IMR-90 (cell line): Measurements from ENCODE around the gene CDKN1C. TPM values are rescaled to one million over a fixed set of nuclear protein-coding genes. Genes with fewer than 3 reads are reported as not detected.

Experiments
- ATAC-seq: fragments of 200-7000 bp; cut with Tn5 transposase; 2 replicates; pipeline ENCODE4 v1.9.1; 2020; ENCODE audit warnings: low read depth, mild to moderate bottlenecking, moderate library complexity
- BruUV-seq: library from RNA; stranded (reverse); fragments of 400-500 nt; replicated peaks from 2 replicates; lab custom pipeline; 2021; lab: Mats Ljungman, UMichigan
- CTCF ChIA-PET: fragments of 300-600 bp; formaldehyde crosslinking; extraction: SDS; loops from one replicate; lab custom pipeline; 2021; ENCODE audit warnings: antibody characterized with exemption; lab: Yijun Ruan, JAX
- POLR2A ChIA-PET: fragments of 300-600 bp; sonication (Branson Sonifier 250); formaldehyde crosslinking; loops from one replicate; lab custom pipeline; 2022; ENCODE audit warnings: antibody characterized with exemption; ENCODE audit not compliant: unreplicated experiment; lab: Charles Lee
- DNase-seq: peaks from one replicate; pipeline ENCODE4 v3.0.0; 2013
- H2AFZ ChIP-seq: replicated peaks from 2 replicates; pipeline ENCODE3; 2013; ENCODE audit warnings: low read length, mild to moderate bottlenecking; ENCODE audit not compliant: poor library complexity
- H2AK5ac ChIP-seq: 2 replicates; pipeline ENCODE4 v1.6.1; 2013; ENCODE audit warnings: low read depth, low read length, inconsistent platforms
- H2AK9ac ChIP-seq: replicated peaks from 2 replicates; pipeline ENCODE3; 2013; ENCODE audit warnings: mild to moderate bottlenecking, low read depth, low read length, moderate library complexity; ENCODE audit not compliant: poor library complexity
- H2BK120ac ChIP-seq: 2 replicates; pipeline ENCODE4 v1.6.1; 2013; ENCODE audit warnings: low read depth, low read length, inconsistent platforms
- H2BK15ac ChIP-seq: 3 replicates; pipeline ENCODE4 v1.6.1; 2013; ENCODE audit warnings: low read depth, low read length, inconsistent platforms
- H2BK20ac ChIP-seq: 2 replicates; pipeline ENCODE4 v1.6.1; 2013; ENCODE audit warnings: low read depth, mild to moderate bottlenecking, inconsistent platforms, low read length, moderate library complexity
- H2BK5ac ChIP-seq: 2 replicates; pipeline ENCODE4 v1.6.1; 2013; ENCODE audit warnings: mild to moderate bottlenecking, low read depth, low read length, inconsistent platforms; ENCODE audit not compliant: poor library complexity, severe bottlenecking
- H3K14ac ChIP-seq: replicated peaks from 2 replicates; pipeline ENCODE4 v1.6.1; 2013; ENCODE audit warnings: low read depth, low read length, inconsistent platforms
- H3K18ac ChIP-seq: 2 replicates; pipeline ENCODE4 v1.6.1; 2013; ENCODE audit warnings: low read depth, low read length, control low read depth
- H3K23ac ChIP-seq: 2 replicates; pipeline ENCODE4 v1.6.1; 2013; ENCODE audit warnings: low read depth, low read length, inconsistent platforms
- H3K27ac ChIP-seq: 2 replicates; pipeline ENCODE4 v1.5.1; 2013; ENCODE audit warnings: mild to moderate bottlenecking, control low read depth, low read length; ENCODE audit not compliant: insufficient read depth
- H3K27me3 ChIP-seq: 2 replicates; pipeline ENCODE4 v1.6.1; 2013; ENCODE audit warnings: low read length; ENCODE audit not compliant: control insufficient read depth, insufficient read depth
- H3K36me3 ChIP-seq: 2 replicates; pipeline ENCODE4 v1.6.1; 2013; ENCODE audit warnings: low read length, mixed read lengths; ENCODE audit not compliant: control insufficient read depth, insufficient read depth
- H3K4ac ChIP-seq: 2 replicates; pipeline ENCODE4 v1.6.1; 2013; ENCODE audit warnings: low read depth, low read length, inconsistent platforms
- H3K4me1 ChIP-seq: 2 replicates; pipeline ENCODE4 v1.6.1; 2013; ENCODE audit warnings: low read length, mixed read lengths; ENCODE audit not compliant: control insufficient read depth, insufficient read depth
- H3K4me2 ChIP-seq: 2 replicates; pipeline ENCODE4 v1.6.1; 2013; ENCODE audit warnings: low read depth, mild to moderate bottlenecking, control low read depth, low read length, moderate library complexity
- H3K4me3 ChIP-seq: 2 replicates; pipeline ENCODE4 v1.5.1; 2013; ENCODE audit warnings: low read depth, mild to moderate bottlenecking, control low read depth, low read length, moderate library complexity; ENCODE audit not compliant: insufficient read depth
- H3K56ac ChIP-seq: 2 replicates; pipeline ENCODE4 v1.6.1; 2013; ENCODE audit warnings: low read length, inconsistent platforms; ENCODE audit not compliant: insufficient read depth; ENCODE audit errors: extremely low read depth
- H3K79me1 ChIP-seq, 2 experiments: 2 replicates each; pipeline ENCODE4 v1.6.1; 2013; ENCODE audit warnings: low read length in 2 of 2, inconsistent platforms in 1 of 2, low read depth in 1 of 2
- H3K9ac ChIP-seq: 2 replicates; pipeline ENCODE4 v1.6.1; 2013; ENCODE audit warnings: low read depth, low read length, control low read depth
- H3K9me1 ChIP-seq: 2 replicates; pipeline ENCODE4 v1.6.1; 2013; ENCODE audit warnings: low read length, inconsistent platforms; ENCODE audit not compliant: insufficient read depth
- H3K9me3 ChIP-seq: 2 replicates; pipeline ENCODE4 v1.6.1; 2013; ENCODE audit warnings: low read length; ENCODE audit not compliant: control insufficient read depth, insufficient read depth
- H4K20me1 ChIP-seq: 2 replicates; pipeline ENCODE4 v1.6.1; 2013; ENCODE audit warnings: low read length, inconsistent platforms; ENCODE audit not compliant: insufficient read depth
- H4K5ac ChIP-seq: 2 replicates; pipeline ENCODE4 v1.6.1; 2013; ENCODE audit warnings: mild to moderate bottlenecking, low read depth, low read length, control low read depth
- H4K8ac ChIP-seq, 2 experiments: 2 replicates each; pipeline ENCODE4 v1.6.1; 2013; ENCODE audit warnings: low read depth in 2 of 2, low read length in 2 of 2, control low read depth in 1 of 2, inconsistent platforms in 1 of 2
- H4K91ac ChIP-seq: 2 replicates; pipeline ENCODE4 v1.6.1; 2013; ENCODE audit warnings: low read depth, low read length, inconsistent platforms; ENCODE audit not compliant: insufficient read depth
- BHLHE40 ChIP-seq: fragments of 150-350 bp; IDR thresholded peaks from 2 replicates; pipeline ENCODE4 v1.6.1; 2016; ENCODE audit warnings: mild to moderate bottlenecking, low read depth, low read length
- CHD1 ChIP-seq: IDR thresholded peaks from 2 replicates; pipeline ENCODE4 v1.6.1; 2012; ENCODE audit warnings: low read depth, low read length, improper control_type of control experiment
- ELK1 ChIP-seq: fragments of 150-350 bp; IDR thresholded peaks from 2 replicates; pipeline ENCODE4 v1.6.1; 2016; ENCODE audit warnings: low read depth, mild to moderate bottlenecking, low read length, moderate library complexity, borderline replicate concordance
- FOS ChIP-seq: fragments of 150-350 bp; IDR thresholded peaks from 2 replicates; pipeline ENCODE4 v1.6.1; 2016; ENCODE audit warnings: low read depth, low read length
- MAFK ChIP-seq: IDR thresholded peaks from 2 replicates; pipeline ENCODE4 v1.6.1; 2012; ENCODE audit warnings: low read depth, low read length, improper control_type of control experiment
- MAZ ChIP-seq: IDR thresholded peaks from 2 replicates; pipeline ENCODE4 v1.6.1; 2012; ENCODE audit warnings: low read depth, mild to moderate bottlenecking, low read length, improper control_type of control experiment, moderate library complexity, borderline replicate concordance
- POLR2A ChIP-seq: IDR thresholded peaks from 2 replicates; pipeline ENCODE4 v1.6.1; 2012; ENCODE audit warnings: mild to moderate bottlenecking, low read depth, low read length
- RAD21 ChIP-seq: IDR thresholded peaks from 2 replicates; pipeline ENCODE4 v1.6.1; 2012; ENCODE audit warnings: low read length, improper control_type of control experiment
- RCOR1 ChIP-seq: IDR thresholded peaks from 2 replicates; pipeline ENCODE4 v1.6.1; 2012; ENCODE audit warnings: mild to moderate bottlenecking, low read length, improper control_type of control experiment; ENCODE audit not compliant: insufficient replicate concordance
- RFX5 ChIP-seq: IDR thresholded peaks from 2 replicates; pipeline ENCODE4 v1.8.0; 2012; ENCODE audit warnings: low read depth, mild to moderate bottlenecking, low read length, moderate library complexity
- SMC3 ChIP-seq: fragments of 150-350 bp; IDR thresholded peaks from 2 replicates; pipeline ENCODE4 v1.6.1; 2016; ENCODE audit warnings: low read depth, mild to moderate bottlenecking, antibody characterized with exemption, low read length, moderate library complexity
- USF2 ChIP-seq: fragments of 150-350 bp; IDR thresholded peaks from 2 replicates; pipeline ENCODE4 v1.6.1; 2017; ENCODE audit warnings: mild to moderate bottlenecking, antibody characterized with exemption, low read length, low read depth
- WGBS, 2 experiments: methylation state at CpG; one replicate each; pipeline versions ENCODE4 v1.1.5 to v1.1.7; 2013; ENCODE audit warnings: missing lambda C conversion rate in 2 of 2; ENCODE audit not compliant: insufficient read length in 1 of 2; ENCODE audit errors: extremely low coverage in 2 of 2; 5-methylcytosine and 5-hydroxymethylcytosine counted together
- dilution Hi-C: fragments of 300-500 bp; cut with HindIII; formaldehyde crosslinking; loops from one replicate; pipeline ENCODE4 v1.14.3; 2018; ENCODE audit warnings: low sequenced_read_pairs; ENCODE audit not compliant: unreplicated experiment
- in situ Hi-C: fragments of 300-500 bp; cut with MboI; formaldehyde crosslinking; loops from 3 replicates; pipeline ENCODE4 v1.14.3; 2019; ENCODE audit warnings: low sequenced_read_pairs, inconsistent platforms, mixed read lengths
- intact Hi-C: fragments of 100-400 bp; cut with micrococcal nuclease; formaldehyde crosslinking; loops from 2 replicates; pipeline ENCODE4 v1.10.0; 2022
- polyA plus RNA-seq, 3 experiments: library from polyadenylated mRNA; depleted of rRNA; stranded (reverse); fragments of >200 nt; gene quantifications; 2 replicates each; pipeline ENCODE4 v1.2.3, GENCODE V29; 2012; ENCODE audit warnings: low replicate concordance in 1 of 3
- total RNA-seq: library from RNA; depleted of rRNA; stranded (reverse); fragments of >200 nt; gene quantifications from 2 replicates; pipeline ENCODE4 v1.2.3, GENCODE V29; 2012

Gene CDKN1C
- total and polyA plus RNA-seq, 2 of the 4 experiments (the other 2 are of a cell fraction): 1.6 to 3.0 TPM

GRCh38 chr11:2855162-2855561, 30.4 kb downstream of the CDKN1C start:
- no peak for TF ChIP-seq BHLHE40
- TF ChIP-seq RAD21: no peak
- no peak for TF ChIP-seq MAFK
- no peak for TF ChIP-seq RFX5
- TF ChIP-seq RCOR1: no peak
- no peak for TF ChIP-seq MAZ
- TF ChIP-seq USF2: no peak
- no peak for TF ChIP-seq ELK1
- no peak for TF ChIP-seq FOS
- no peak for TF ChIP-seq SMC3
- no peak for TF ChIP-seq CHD1
- TF ChIP-seq POLR2A: no peak
- Histone ChIP-seq H4K91ac (no peak overlapping the region), H3K36me3 (no peaks in the 10 kb centered on the region), H2AFZ (no peak overlapping the region), H3K27ac (no peak overlapping the region), H3K4me3 (no peak overlapping the region), H3K4me1 (no peaks in the 10 kb centered on the region), H3K56ac (no peak overlapping the region), H3K79me1 (no peaks in the 10 kb centered on the region), H4K8ac (no peak overlapping the region), H4K5ac (no peak overlapping the region), H3K27me3 (peaks cover 46% of the 10 kb centered on the region), H3K4ac (no peak overlapping the region), H3K9me3 (no peaks in the 10 kb centered on the region), H3K23ac (no peak overlapping the region), H4K20me1 (no peaks in the 10 kb centered on the region; the same call in 1 of the 2 replicates), H3K14ac (no peak overlapping the region), H3K4me2 (no peak overlapping the region), H2AK9ac (no peak overlapping the region), H3K9ac (no peak overlapping the region), H2BK5ac (no peak overlapping the region), H2BK15ac (no peak overlapping the region), H3K18ac (no peak overlapping the region), H2BK120ac (no peak overlapping the region), H3K9me1 (no peaks in the 10 kb centered on the region), H2AK5ac (no peak overlapping the region), H2BK20ac (no peak overlapping the region)
- WGBS, 2 experiments: 82% methylated on average over 5 of the region's 8 CpGs; no CpG with 5 or more reads in 1 of the 2 experiments
- intact Hi-C loops: no loop called here
- no TSS peak for BruUV-seq
- in situ Hi-C loops: no loop called here
- ChIA-PET CTCF (no interaction called here), POLR2A (no interaction called here)
- DNase-seq (no peak), ATAC-seq (no peak)
- dilution Hi-C loops: no loop called here
